Stimulated activated effector memory CD8-positive, alpha-beta T cell treated with anti-CD3 and anti-CD28 coated beads, Interleukin-12 subunit alpha, Interleukin-12 subunit beta, amount 100 ng/mL, for 72 hours (primary cell): Measurements from ENCODE around the gene FRMPD2.
"Not testable (repeated sequence)": the region's sequence is repeated elsewhere in the genome, so short reads cannot be mapped to it uniquely, and the experiment has no call there.

Experiments
- ATAC-seq: fragments of 150-1000 bp; cut with Tn5 transposase; 2 replicates; pipeline ENCODE4 v1.10.0; 2021
- DNase-seq, 2 donors: peaks; one replicate each; pipeline ENCODE4 v3.0.0; 2021 to 2022; ENCODE audit warnings: low spot score in 2 of 2
- H3K27ac Mint-ChIP-seq: one replicate; pipeline ENCODE4 v1.8.0; 2022; ENCODE audit warnings: mild to moderate bottlenecking, mixed read lengths
- H3K36me3 Mint-ChIP-seq: one replicate; pipeline ENCODE4 v1.8.0; 2022; ENCODE audit warnings: mild to moderate bottlenecking, mixed read lengths
- H3K4me1 Mint-ChIP-seq: one replicate; pipeline ENCODE4 v1.8.0; 2022; ENCODE audit warnings: mixed read lengths
- H3K4me3 Mint-ChIP-seq: one replicate; pipeline ENCODE4 v1.8.0; 2022; ENCODE audit warnings: mild to moderate bottlenecking, mixed read lengths
- H3K9me3 Mint-ChIP-seq: one replicate; pipeline ENCODE4 v1.8.0; 2022; ENCODE audit warnings: mixed read lengths

The FRMPD2 gene

GRCh38 chr10:48126251-48126650 lies 148.2 kb downstream of the FRMPD2 start:
- not testable (repeated sequence) for H3K27ac Mint-ChIP-seq, H3K9me3 Mint-ChIP-seq, DNase-seq, H3K4me1 Mint-ChIP-seq, H3K4me3 Mint-ChIP-seq, ATAC-seq, H3K36me3 Mint-ChIP-seq

DNA sequence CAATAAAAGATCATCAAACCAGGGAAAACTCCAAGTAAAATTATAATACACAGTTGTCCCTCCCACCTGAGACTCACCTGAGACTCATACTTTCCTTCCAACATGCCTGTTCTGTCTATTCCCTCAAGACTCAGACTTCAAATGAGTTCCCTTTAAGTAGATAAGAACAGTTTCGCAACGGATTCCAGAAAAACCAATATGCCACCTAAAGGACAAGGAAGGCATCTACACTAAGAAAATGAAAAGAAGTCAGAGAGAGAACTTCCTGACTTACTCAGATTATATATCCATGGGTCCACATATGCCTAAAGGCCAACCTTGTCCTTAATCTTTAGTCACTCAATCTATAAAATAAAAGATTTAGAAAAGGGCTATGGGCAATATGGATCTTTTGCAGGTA lies 148.9 kb downstream of the FRMPD2 start:
- not testable (repeated sequence) for ATAC-seq, H3K4me1 Mint-ChIP-seq, DNase-seq, H3K9me3 Mint-ChIP-seq, H3K36me3 Mint-ChIP-seq, H3K4me3 Mint-ChIP-seq, H3K27ac Mint-ChIP-seq

DNA sequence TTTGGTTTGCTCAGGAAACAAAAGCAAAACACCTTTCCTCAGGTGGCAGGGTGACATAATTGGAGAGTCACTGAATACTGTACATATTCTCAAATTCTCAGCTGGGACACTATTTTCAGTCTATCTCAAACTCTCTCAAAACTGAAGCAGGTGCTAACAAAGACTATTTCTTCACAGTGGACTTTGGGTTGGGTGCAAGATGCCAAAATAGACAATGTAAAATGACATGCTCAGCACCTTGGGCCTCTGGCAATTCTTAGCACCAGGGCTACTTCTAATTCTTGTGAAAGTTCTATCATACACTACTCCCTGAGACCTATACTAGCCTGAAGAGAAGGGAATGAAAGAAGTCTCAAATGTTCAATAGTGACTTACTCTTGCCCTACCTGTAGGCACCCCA lies 151.9 kb downstream of the FRMPD2 start:
- not testable (repeated sequence) for H3K9me3 Mint-ChIP-seq, ATAC-seq, H3K4me1 Mint-ChIP-seq, H3K4me3 Mint-ChIP-seq, H3K27ac Mint-ChIP-seq, H3K36me3 Mint-ChIP-seq, DNase-seq

GRCh38 chr10:48110277-48110676 lies 164.2 kb downstream of the FRMPD2 start:
- DNase-seq, H3K4me1 Mint-ChIP-seq, ATAC-seq, H3K27ac Mint-ChIP-seq, H3K36me3 Mint-ChIP-seq, H3K9me3 Mint-ChIP-seq, H3K4me3 Mint-ChIP-seq: not testable (repeated sequence)
